ENCODE results near the gene KIF5A. TPM values are rescaled to one million over a fixed set of nuclear protein-coding genes. Genes with fewer than 3 reads are reported as not detected.

The KIF5A gene
- total RNA-seq, 2 donors from 2014 or later, result 0.81 to 2.7 TPM

- Histone ChIP-seq H3K27me3 (replicated peaks; ENCODE audit: insufficient read depth) (no peaks in the 10 kb centered on the region), H3K36me3 (peaks cover 65% of the 10 kb centered on the region), H3K9me3 (no peaks in the 10 kb centered on the region), H3K4me3 (no peak overlapping the region), H3K4me1 (ENCODE audit: control insufficient read depth in 1 of 2, low read depth in 2 of 2) (no peaks in the 10 kb centered on the region), H3K27ac (no peak overlapping the region)
- ATAC-seq (ENCODE audit: insufficient number of reproducible peaks, low FRiP score, low read depth) (no peak), DNase-seq (ENCODE audit: low spot score) (no peak)
- TF ChIP-seq CTCF (IDR thresholded peaks at IDR 0.05), result no peak
Measured at GRCh38 chr12:57534250-57534649, 15.6 kb upstream of the KIF5A start.

GRCh38 chr12:57534991-57535543 lies 14.8 kb upstream of the KIF5A start:
- Histone ChIP-seq H3K27me3 (replicated peaks; ENCODE audit: insufficient read depth) (no peaks in the 10 kb centered on the region), H3K27ac (no peak overlapping the region), H3K4me1 (ENCODE audit: control insufficient read depth in 1 of 2, low read depth in 2 of 2) (no peaks in the 10 kb centered on the region), H3K4me3 (no peak overlapping the region), H3K9me3 (no peaks in the 10 kb centered on the region), H3K36me3 (peaks cover 58% of the 10 kb centered on the region)
- TF ChIP-seq CTCF (IDR thresholded peaks at IDR 0.05), result no peak
- DNase-seq (ENCODE audit: low spot score) (no peak), ATAC-seq (ENCODE audit: insufficient number of reproducible peaks, low FRiP score, low read depth) (no peak)

- DNase-seq (ENCODE audit: low spot score), result no peak
- no peaks in the 10 kb centered on the region for H3K27me3 ChIP-seq (replicated peaks; ENCODE audit: insufficient read depth)
- no peak for TF ChIP-seq CTCF (IDR thresholded peaks at IDR 0.05)
- no peak for ATAC-seq (ENCODE audit: insufficient number of reproducible peaks, low FRiP score, low read depth)
- H3K4me3 ChIP-seq, result no peak overlapping the region
- H3K4me1 ChIP-seq (ENCODE audit: control insufficient read depth in 1 of 2, low read depth in 2 of 2), result no peaks in the 10 kb centered on the region
- H3K9me3 ChIP-seq, result no peaks in the 10 kb centered on the region
- H3K27ac ChIP-seq, result no peak overlapping the region
- peaks cover 49% of the 10 kb centered on the region for H3K36me3 ChIP-seq
Measured at GRCh38 chr12:57535764-57536596, 13.9 kb upstream of the KIF5A start.

- H3K4me1 ChIP-seq (ENCODE audit: control insufficient read depth in 1 of 2, low read depth in 2 of 2), result no peaks in the 10 kb centered on the region
- no peak overlapping the region for H3K27ac ChIP-seq
- H3K36me3 ChIP-seq, result peaks cover 43% of the 10 kb centered on the region
- no peaks in the 10 kb centered on the region for H3K9me3 ChIP-seq
- no peak for DNase-seq (ENCODE audit: low spot score)
- H3K27me3 ChIP-seq (replicated peaks; ENCODE audit: insufficient read depth), result no peaks in the 10 kb centered on the region
- ATAC-seq (ENCODE audit: insufficient number of reproducible peaks, low FRiP score, low read depth), result no peak
- no peak for TF ChIP-seq CTCF (IDR thresholded peaks at IDR 0.05)
- H3K4me3 ChIP-seq, result no peak overlapping the region
Measured at GRCh38 chr12:57536597-57536942, 13.3 kb upstream of the KIF5A start.

GRCh38 chr12:57539134-57539768 lies 10.6 kb upstream of the KIF5A start:
- Histone ChIP-seq H3K9me3 (no peaks in the 10 kb centered on the region), H3K4me3 (no peak overlapping the region), H3K4me1 (ENCODE audit: control insufficient read depth in 1 of 2, low read depth in 2 of 2) (no peaks in the 10 kb centered on the region), H3K27me3 (replicated peaks; ENCODE audit: insufficient read depth) (no peaks in the 10 kb centered on the region), H3K27ac (no peak overlapping the region), H3K36me3 (peaks cover 20% of the 10 kb centered on the region)
- DNase-seq (ENCODE audit: low spot score) (no peak), ATAC-seq (ENCODE audit: insufficient number of reproducible peaks, low FRiP score, low read depth) (no peak)
- no peak for TF ChIP-seq CTCF (IDR thresholded peaks at IDR 0.05)

Measured in thoracic aorta (tissue), 2 donors.